Left ventricle myocardium inferior (tissue), 1 donor: Measurements from ENCODE around the gene AK4. TPM values are rescaled to one million over a fixed set of nuclear protein-coding genes. Genes with fewer than 3 reads are reported as not detected.

ENCODE experiments used
- DNase-seq: peaks from one replicate; pipeline ENCODE4 v3.0.0-alpha.2; 2020
- H3K27ac ChIP-seq: fragments of 200-600 bp; replicated peaks from 2 replicates; pipeline ENCODE4 v1.8.0; 2021
- H3K27me3 ChIP-seq: fragments of 200-600 bp; 2 replicates; pipeline ENCODE4 v1.8.0; 2021; ENCODE audit warnings: low read depth
- H3K36me3 ChIP-seq: fragments of 200-600 bp; 2 replicates; pipeline ENCODE4 v1.8.0; 2021
- H3K4me1 ChIP-seq: fragments of 200-600 bp; 2 replicates; pipeline ENCODE4 v1.8.0; 2021
- H3K4me3 ChIP-seq: fragments of 200-600 bp; 2 replicates; pipeline ENCODE4 v1.8.0; 2021; ENCODE audit warnings: mild to moderate bottlenecking, moderate library complexity
- H3K9me3 ChIP-seq: fragments of 200-600 bp; replicated peaks from 2 replicates; pipeline ENCODE4 v1.8.0; 2021
- intact Hi-C: fragments of 100-400 bp; cut with micrococcal nuclease; formaldehyde crosslinking; loops from one replicate; pipeline ENCODE4 v1.11.0; 2022
- total RNA-seq: library from RNA; stranded (reverse); fragmentation: NEBNext Ultra II Directional; extraction: Animal tissue kit (Norgen Biotek cat#: 25700); gene quantifications from one replicate; pipeline ENCODE4 v1.2.1, GENCODE V29; 2021
- TF ChIP-seq, protein P1 (sequence below): fragments of 200-600 bp; IDR thresholded peaks from 2 replicates; pipeline ENCODE4 v1.8.0; 2021; ENCODE audit warnings: antibody characterized with exemption, mild to moderate bottlenecking, borderline replicate concordance
- donor health status: DM: no; HTN: yes; CAD: no; lungs with severe emphysema.

Gene AK4
- total RNA-seq, 1 donor from 2014 or later, result 168 TPM

DNA sequence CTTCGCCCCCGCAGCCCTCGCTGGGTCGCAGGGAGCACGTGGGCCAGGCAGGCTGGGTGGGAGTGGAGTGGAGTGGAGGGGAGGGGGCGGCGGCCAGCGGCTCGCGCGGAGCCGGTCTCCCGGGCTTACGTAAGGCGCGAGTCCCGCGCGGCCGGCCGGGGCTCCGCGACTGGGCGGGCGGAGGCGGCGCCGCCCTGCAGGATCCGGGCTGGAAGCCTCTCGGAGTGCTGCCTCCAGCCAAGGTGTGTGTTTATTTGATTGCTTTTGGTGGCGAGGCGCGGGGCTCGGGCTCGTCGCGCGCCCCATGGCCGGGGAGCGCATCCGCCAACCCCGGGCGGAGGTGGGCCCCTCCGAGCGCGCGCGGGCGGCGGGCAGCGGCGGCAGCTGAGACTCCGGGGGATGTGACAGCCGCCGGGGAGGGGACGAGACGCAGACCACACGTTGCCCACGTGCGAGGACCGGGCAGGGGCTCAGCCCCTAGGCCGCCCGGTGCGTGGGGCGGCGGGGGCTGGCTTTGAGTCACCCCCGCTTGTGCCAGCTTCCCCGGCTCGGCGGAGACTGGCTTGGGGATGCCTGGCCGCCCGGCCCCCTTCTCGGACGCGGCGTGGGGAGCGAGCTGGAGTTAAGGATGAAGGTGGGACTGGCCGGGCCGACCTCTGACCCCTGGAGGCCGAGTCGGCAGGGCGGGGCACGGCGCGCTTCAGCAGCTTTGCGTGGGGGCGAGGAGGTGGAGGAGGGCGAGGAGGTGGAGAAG lies 402 bp upstream of the AK4 start:
- Histone ChIP-seq H3K27me3 (no peaks in the 10 kb centered on the region), H3K36me3 (no peaks in the 10 kb centered on the region), H3K9me3 (no peaks in the 10 kb centered on the region), H3K4me1 (peaks cover 50% of the 10 kb centered on the region), H3K4me3 (peak overlapping the region; percentile 92), H3K27ac (peak overlapping the region; percentile 93)
- intact Hi-C loops, result no loop called here
- TF ChIP-seq, protein P1, sequence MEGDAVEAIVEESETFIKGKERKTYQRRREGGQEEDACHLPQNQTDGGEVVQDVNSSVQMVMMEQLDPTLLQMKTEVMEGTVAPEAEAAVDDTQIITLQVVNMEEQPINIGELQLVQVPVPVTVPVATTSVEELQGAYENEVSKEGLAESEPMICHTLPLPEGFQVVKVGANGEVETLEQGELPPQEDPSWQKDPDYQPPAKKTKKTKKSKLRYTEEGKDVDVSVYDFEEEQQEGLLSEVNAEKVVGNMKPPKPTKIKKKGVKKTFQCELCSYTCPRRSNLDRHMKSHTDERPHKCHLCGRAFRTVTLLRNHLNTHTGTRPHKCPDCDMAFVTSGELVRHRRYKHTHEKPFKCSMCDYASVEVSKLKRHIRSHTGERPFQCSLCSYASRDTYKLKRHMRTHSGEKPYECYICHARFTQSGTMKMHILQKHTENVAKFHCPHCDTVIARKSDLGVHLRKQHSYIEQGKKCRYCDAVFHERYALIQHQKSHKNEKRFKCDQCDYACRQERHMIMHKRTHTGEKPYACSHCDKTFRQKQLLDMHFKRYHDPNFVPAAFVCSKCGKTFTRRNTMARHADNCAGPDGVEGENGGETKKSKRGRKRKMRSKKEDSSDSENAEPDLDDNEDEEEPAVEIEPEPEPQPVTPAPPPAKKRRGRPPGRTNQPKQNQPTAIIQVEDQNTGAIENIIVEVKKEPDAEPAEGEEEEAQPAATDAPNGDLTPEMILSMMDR, result no peak
- peak; percentile 60 for DNase-seq

DNA sequence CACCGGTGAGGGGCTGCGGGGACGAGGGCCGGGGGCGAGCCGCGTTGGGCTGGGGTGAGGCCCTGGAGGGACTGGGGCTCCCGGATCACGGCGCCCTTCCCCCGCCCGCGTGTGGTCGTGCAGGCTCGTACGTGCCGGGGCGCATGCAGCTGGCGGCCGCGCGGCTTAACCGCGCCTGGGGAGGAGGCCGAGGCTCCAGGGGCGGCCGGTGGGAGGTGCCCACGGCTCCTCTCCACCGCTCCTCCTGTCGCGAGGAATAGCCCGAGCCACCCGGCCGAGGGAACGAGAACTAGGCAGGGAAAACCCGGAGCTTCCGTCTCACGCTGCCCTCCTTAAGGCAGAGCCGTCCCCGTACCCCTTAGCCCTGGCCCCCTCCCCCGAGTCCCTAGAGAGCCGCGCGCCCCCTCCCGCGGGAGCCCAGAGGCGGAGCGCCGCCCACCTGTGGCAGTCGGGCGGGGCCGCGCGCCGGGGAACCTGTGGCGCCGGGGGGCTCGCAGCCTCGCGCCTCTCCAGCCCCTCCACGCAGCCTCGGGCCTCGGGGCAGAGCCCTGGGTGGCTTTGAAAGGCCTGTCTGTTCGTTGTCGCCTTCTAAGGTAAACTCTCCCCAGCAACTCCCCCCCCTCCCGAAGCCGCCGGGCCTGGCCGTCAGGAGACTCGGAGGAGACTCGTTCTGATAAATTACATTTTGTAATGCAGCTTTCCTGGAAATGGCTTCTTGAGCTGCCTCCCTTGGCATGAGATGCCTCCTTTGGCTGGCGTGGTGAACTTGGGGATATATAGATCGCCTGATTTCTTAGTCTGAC lies 746 bp downstream of the AK4 start:
- Histone ChIP-seq H3K4me3 (peak overlapping the region; percentile 92), H3K4me1 (peaks cover 61% of the 10 kb centered on the region), H3K27ac (peak overlapping the region; percentile 93), H3K9me3 (no peaks in the 10 kb centered on the region), H3K36me3 (no peaks in the 10 kb centered on the region), H3K27me3 (no peaks in the 10 kb centered on the region)
- intact Hi-C loops, result no loop called here
- DNase-seq, result peak; percentile 60
- TF ChIP-seq, protein P1, result no peak

DNA sequence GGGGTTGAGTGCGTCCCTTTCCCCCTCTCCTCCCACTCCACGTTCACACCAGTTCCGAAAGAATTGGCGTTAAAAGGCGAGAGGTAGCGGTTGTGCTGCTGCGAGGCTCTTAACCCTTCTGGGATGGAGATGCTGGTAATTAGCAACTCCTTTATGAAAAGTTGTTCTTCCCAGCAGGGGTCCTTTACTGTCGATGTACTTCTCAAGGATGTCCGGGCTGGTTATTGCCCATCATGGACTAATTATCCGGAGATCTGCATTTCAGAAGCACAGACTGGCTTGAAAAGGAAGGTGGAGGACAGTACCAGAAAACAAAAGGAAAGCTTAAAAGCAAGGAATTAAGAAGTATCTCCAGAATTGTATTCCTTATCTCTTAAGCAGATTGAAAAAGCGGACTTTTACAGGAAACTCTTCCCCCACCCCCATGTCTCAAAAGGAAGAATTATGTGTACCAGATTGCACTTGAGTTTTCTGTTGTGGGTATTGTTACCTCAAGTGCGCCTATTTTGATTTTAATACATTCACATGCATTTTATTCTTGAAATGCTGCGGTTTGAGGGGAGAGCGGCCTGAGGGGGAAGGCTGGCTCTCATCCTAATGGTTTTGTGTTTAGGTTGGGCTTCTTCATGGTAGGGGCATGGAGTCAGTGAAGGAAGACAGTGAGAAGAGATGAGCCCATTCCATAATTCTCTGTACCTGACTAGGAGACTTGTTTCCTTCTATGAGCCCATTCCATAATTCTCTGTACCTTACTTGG lies 1.5 kb downstream of the AK4 start:
- Histone ChIP-seq H3K27ac (peak overlapping the region; percentile 93), H3K9me3 (no peaks in the 10 kb centered on the region), H3K36me3 (no peaks in the 10 kb centered on the region), H3K4me1 (peaks cover 61% of the 10 kb centered on the region), H3K27me3 (no peaks in the 10 kb centered on the region), H3K4me3 (peak overlapping the region; percentile 92)
- intact Hi-C loops, result no loop called here
- TF ChIP-seq, protein P1, result no peak
- no peak for DNase-seq

- DNase-seq, result no peak
- no peaks in the 10 kb centered on the region for H3K27me3 ChIP-seq
Observed at GRCh38 chr1:65150108-65150463, 2.1 kb downstream of the AK4 start.

More at GRCh38 chr1:65150108-65150463, 2.1 kb downstream of the AK4 start:
- H3K4me3 ChIP-seq, result peak overlapping the region; percentile 92
- H3K36me3 ChIP-seq, result no peaks in the 10 kb centered on the region
- intact Hi-C loops, result no loop called here
- TF ChIP-seq, protein P1, result no peak
- H3K4me1 ChIP-seq, result peaks cover 64% of the 10 kb centered on the region
- H3K9me3 ChIP-seq, result no peaks in the 10 kb centered on the region
- peak overlapping the region; percentile 93 for H3K27ac ChIP-seq
